ENCODE data around the gene RAB7B.
"Not testable (repeated sequence)": the region's sequence is repeated elsewhere in the genome, so short reads cannot be mapped to it uniquely, and the experiment has no call there.

Gene RAB7B

GRCh38 chr1:206002871-206003801 is at the start of gene RAB7B:
RAB7B (minus strand) TSS chr1:206003395; CDS start chr1:205994135, 9,260 bp downstream.
- peak; percentile 87 for DNase-seq (ENCODE audit: low spot score)

GRCh38 chr1:206052231-206052865 is 49.2 kb upstream of the RAB7B start:
- not testable (repeated sequence) for DNase-seq (ENCODE audit: low spot score)

DNA sequence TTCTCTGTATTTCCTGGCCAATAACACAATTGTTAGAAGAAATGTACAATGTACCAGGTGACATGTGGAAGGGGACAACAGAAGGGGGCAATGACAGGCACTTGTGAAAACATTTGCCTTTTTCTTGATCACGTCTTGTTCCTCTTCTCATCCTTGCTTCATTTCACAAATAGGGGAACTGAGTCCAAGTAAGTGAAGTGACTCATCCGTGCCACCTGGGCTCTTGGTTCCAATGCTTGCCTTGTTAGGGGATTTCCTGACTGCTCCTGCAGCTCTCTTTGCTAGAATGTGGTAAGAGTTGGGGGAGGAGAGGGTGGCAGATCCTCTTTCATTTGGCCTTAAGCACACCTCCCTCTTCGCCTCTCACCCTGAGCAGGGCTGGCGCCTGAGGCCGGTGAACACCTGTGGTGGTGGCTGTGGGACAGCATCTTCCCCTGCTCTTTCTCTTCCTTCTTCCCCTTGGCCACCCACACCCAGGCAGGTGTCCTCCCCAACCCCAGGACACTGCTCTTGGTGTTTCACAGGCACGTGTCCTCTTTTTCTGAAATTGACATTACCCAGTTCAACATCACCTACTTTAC is 47.5 kb upstream of the RAB7B start:
- no peak for DNase-seq (ENCODE audit: low spot score)

- no peak for DNase-seq (ENCODE audit: low spot score)
Observed at GRCh38 chr1:206049919-206050600, 46.9 kb upstream of the RAB7B start.

GRCh38 chr1:206049293-206049692 is 46.1 kb upstream of the RAB7B start:
- DNase-seq (ENCODE audit: low spot score), result no peak

DNA sequence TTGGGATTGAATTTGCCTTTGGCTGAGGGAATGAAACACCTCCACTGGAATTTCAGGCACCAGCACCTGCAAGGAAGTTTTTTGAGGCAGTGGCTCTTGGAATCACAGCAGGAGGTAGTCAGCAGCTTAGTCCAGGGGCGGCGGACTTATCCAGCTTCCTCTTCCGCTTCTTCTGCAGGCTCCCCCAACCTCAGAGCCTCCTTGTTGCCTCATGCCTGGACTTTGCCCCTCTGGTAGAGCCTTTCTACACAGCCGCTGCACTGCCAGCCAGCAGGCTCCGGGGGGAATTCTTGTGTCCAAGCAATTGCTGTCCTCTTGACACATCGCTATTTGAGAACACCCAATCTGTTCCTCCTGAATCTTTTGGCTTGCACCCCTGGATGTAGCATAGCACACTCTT is 45.4 kb upstream of the RAB7B start:
- DNase-seq (ENCODE audit: low spot score), result no peak

- DNase-seq (ENCODE audit: low spot score), result no peak
Observed at GRCh38 chr1:206047271-206047670, 44.1 kb upstream of the RAB7B start.

- no peak for DNase-seq (ENCODE audit: low spot score)
Observed at GRCh38 chr1:206041640-206042039, 38.4 kb upstream of the RAB7B start.

DNA sequence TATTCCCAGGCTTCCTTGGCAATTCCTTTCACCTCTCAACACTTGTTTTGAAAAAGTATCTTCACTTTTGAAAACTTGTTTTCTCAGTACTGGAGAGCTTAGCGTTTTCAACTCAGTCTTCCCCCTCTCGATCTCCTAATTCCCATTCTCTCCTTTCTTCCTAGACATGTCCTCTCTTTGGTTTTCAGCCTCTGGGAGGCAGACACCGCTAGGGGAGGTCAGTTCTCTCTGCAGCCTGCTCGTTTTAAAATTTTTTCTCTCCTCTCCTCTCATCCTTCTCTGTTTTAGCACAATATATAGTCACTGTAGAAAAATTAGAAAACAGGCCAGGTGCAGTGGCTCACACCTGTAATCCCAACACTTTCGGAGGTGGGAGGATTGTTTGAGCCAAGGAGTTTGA is 37.1 kb upstream of the RAB7B start:
- no peak for DNase-seq (ENCODE audit: low spot score)

- no peak for DNase-seq (ENCODE audit: low spot score)
Observed at GRCh38 chr1:206039046-206039973, 36.1 kb upstream of the RAB7B start.

DNA sequence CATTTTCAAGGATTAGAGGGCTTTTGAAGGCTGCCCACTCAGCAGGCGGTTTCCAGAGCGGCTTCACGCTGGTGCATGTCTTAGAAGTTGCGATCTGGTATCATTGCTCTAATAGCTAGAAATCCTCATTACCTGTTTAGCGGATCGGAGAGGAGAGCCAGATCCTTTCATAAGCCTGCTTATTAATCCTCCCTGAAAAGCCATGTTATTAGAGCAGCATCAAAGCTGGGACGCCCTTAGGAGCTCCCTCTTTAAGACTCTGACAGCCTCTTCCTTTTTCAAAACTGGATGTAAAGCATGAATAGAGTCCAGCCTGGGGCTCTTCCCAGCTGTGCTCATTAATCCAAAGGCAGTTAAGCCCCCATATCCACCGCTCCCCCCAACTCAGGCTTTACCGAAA is 34.4 kb upstream of the RAB7B start:
- DNase-seq (ENCODE audit: low spot score), result no peak

DNA sequence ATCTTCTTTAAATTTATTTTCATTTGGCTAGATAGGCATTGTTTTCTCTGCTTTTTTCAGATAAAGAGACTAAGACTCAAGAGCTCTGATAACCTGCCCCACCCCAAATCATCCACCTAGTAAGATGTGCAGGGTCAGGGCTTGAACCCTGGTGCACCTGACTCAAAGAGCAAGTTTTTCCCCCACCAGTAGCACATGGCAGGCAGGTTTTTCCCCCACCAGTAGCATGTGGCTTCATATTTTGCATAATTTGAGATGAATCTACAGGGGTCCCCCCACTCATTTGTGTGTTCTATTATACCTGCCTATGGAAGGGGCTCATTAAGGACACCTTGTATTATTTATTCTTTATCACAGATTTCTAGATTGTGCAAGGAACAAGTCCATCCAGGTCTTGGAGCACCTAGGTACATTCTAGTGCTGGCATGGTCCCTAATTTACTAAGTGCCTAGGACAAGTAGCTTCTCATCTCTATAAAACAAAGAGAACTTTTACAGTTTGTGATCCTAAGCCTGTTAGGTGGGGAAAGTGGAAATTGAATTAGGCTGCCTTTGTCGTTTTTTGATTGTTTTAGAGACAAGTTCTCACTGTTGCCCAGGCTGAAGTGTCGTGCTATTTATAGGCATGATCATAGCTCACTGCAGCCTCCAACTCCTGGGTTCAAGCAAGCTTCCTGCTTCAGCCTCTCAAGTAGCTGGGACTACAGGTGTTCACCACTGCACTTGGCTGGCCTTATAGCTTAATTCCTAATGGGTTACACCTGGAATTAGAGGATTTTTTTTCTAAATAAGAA is 33.7 kb upstream of the RAB7B start:
- no peak for DNase-seq (ENCODE audit: low spot score)

DNA sequence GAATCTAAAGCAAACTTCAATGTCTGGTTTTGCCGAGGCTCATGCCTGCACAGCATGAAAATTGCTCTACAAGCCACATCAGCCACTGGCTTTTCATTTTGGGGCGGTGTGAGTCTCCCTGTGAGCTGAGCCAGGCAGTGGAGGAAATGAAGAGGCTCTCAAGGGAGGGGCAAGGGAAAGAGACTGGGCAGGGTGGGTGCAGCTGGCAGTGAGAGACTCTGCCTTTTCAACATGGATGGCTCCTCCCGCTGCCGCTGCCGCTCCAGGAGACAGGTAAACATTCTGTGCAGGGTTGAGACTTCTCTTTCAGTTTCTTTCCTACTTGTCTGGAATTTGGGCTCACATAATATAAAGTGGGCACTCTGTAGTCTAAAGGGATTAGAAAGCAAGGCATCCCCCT is 31.8 kb upstream of the RAB7B start:
- DNase-seq (ENCODE audit: low spot score), result no peak

DNA sequence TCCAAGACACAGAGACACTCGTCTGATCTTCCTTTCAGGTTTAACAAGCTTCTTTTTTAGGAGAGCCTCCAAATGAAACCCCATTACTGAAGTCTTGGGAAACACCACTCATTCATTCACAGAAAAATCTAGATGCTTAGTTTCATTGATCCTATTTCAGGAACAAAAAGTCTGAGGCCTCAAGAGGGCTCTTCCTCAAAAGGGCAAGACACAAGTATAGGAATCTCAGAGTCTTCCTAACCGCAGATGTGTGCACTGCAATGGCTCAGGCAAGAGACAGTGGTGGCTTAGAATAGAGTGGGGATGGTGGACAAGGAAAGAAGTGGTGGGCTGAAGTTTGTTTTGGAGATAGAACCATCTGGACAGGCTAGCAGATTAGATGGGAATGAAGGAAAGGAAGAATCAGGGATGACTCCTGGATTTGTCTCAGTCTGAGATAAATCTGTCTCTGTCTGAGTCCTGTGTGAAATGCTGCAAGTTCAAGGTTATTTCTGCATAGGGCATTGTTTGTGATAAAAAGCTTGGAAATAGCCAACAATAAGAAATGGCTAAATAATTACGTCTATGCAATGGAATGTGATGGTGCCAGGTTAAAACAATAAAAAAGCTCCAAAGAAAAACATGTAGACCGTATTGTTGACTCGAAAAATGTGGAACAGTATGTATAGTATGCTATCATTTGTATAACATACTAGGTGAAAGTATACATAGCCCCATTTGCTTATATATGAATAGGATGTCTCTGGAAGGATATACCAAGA is 29.4 kb upstream of the RAB7B start:
- DNase-seq (ENCODE audit: low spot score), result no peak

DNA sequence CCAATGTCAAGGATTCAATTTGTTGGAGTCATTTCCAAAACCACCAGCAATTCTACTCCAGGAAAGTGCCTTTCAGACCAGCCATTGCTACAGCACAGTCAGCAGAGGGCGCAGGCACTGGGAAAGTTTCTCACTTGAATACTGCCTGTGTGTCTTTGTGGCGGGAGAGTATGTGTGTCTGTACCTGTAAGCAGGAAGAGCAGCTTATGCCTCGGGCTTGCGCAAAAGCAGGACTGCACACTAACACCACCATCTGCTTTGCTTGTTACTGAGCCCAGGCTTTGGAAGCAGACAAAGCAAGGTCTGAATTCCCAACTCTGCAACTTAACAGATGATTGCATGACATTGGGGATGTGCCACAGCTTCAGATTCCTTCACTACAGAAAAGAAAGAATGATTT is 27.5 kb upstream of the RAB7B start:
- DNase-seq (ENCODE audit: low spot score), result peak; percentile 58

DNA sequence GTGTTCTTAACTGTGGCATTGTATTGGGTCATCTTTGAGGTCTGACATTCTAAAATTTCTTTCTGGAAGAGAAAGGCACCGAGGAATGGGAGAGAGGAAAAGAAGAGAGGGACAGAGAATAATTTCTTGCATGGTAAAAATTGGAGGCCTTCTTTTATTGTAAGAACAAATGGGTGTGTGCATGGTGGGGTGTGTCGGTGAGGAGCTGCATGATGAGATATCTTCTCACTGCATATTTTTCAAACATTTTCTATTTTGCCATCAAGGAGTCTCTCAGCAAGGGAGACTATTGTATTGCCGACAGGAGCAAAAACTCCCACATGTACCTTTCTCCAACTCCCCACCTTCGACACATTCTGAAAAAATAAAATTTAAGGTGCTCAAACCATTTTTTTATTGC is 27.0 kb upstream of the RAB7B start:
- DNase-seq (ENCODE audit: low spot score), result no peak

- peak; percentile 32 for DNase-seq (ENCODE audit: low spot score)
Observed at GRCh38 chr1:206029484-206029883, 26.3 kb upstream of the RAB7B start.

- no peak for DNase-seq (ENCODE audit: low spot score)
Observed at GRCh38 chr1:206025283-206025820, 22.2 kb upstream of the RAB7B start.

GRCh38 chr1:206023695-206024094 is 20.5 kb upstream of the RAB7B start, which contains the start of gene CTSE:
CTSE (minus strand) TSS chr1:206023895; CDS start chr1:206023791, 104 bp downstream.
- DNase-seq (ENCODE audit: low spot score), result no peak

Measured in AG08395 (cell line).